Measurements from ENCODE around the gene LOC128125822.

Gene LOC128125822

DNA sequence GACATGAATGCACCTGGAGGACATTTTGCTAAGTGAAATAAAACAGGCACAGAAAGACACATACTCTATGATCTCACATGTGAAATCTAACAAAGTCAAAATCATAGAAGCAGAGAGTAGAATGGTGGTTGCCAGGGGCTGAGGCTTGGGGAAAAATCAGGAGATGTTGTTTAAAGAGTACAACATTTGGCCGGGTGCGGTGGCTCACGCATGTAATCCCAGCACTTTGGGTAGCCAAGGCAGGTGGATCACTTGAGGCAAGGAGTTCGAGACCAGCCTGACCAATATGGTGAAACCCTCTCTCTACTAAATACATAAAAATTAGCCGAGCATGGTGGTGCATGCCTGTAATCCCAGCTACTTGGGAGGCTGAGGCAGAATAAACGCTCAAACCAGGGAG, 26.0 kb upstream of the LOC128125822 start:
- no peaks in the 10 kb centered on the region for H4K20me1 ChIP-seq (replicated peaks; ENCODE audit: control insufficient read depth, extremely low read depth, insufficient read depth, low read length)
- POLR2A ChIA-PET: no interaction called here
- dilution Hi-C loops (cut with MboI; ENCODE audit: extremely low pct_ligation_motif_present, low sequenced_read_pairs) (no loop called here), intact Hi-C loops (cut with micrococcal nuclease) (no loop called here)
- CTCF ChIA-PET: no interaction called here
- no peaks in the 10 kb centered on the region for H3K27me3 ChIP-seq (ENCODE audit: control insufficient read depth in 2 of 2, insufficient read depth in 2 of 2, low read length in 2 of 2)
- TF ChIP-seq MYC (IDR thresholded peaks at IDR 0.05; ENCODE audit: low read depth, low read length) (no peak), JUN (IDR thresholded peaks at IDR 0.05; ENCODE audit: borderline replicate concordance, insufficient read depth, insufficient read length, low read depth) (no peak), MAX (IDR thresholded peaks at IDR 0.05; ENCODE audit: insufficient read depth, insufficient read length) (no peak)
- no peak overlapping the region for H3K27ac ChIP-seq (ENCODE audit: insufficient read depth, low read depth, low read length)
- H3K4me1 ChIP-seq (ENCODE audit: control insufficient read depth, extremely low read depth, insufficient read depth, low read length): no peaks in the 10 kb centered on the region
- no peaks in the 10 kb centered on the region for H3K9me1 ChIP-seq (replicated peaks; ENCODE audit: control insufficient read depth, extremely low read depth, insufficient read depth, low read length)
- no TSS peak for BruUV-seq (replicated peaks)
- H3K9ac ChIP-seq (replicated peaks; ENCODE audit: extremely low read depth, insufficient read depth, low read length): no peak overlapping the region
- no peak for DNase-seq (ENCODE audit: low read depth, low spot score)
- H3K36me3 ChIP-seq (ENCODE audit: control insufficient read depth in 2 of 2, extremely low read depth in 1 of 2, insufficient read depth in 2 of 2, low read length in 2 of 2): no peaks in the 10 kb centered on the region
- H2AFZ ChIP-seq (ENCODE audit: low read depth, low read length): no peak overlapping the region
- no peak overlapping the region for H3K4me2 ChIP-seq (ENCODE audit: insufficient read depth, low read length)
- FAIRE-seq: no peak
- no peaks in the 10 kb centered on the region for H3K79me2 ChIP-seq (ENCODE audit: control insufficient read depth, insufficient read depth, low read length)
- H3K9me3 ChIP-seq (replicated peaks; ENCODE audit: control insufficient read depth, insufficient read depth, low read length): no peaks in the 10 kb centered on the region
- no peak overlapping the region for H3K4me3 ChIP-seq (replicated peaks in 1 of 3; ENCODE audit: insufficient read depth in 1 of 3, low read depth in 1 of 3, low read length in 3 of 3)

DNA sequence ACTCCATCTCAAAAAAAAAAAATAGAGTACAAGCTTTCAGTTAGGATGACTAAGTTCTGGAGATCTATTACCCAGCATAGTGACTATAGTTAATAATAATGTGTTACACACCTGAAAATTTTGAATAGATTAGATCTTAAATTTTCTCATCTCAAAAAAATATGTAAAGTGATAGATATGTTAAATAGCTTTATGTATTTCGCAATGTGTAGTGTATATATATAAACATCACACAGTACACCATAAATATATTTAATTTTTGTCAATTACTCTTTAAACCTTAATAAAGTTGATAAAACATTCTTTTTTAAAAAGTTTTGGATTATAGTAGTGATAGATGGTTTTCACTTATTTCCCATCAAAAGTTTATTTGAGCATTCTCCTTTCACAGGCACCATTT, 25.6 kb upstream of the LOC128125822 start:
- H2AFZ ChIP-seq (ENCODE audit: low read depth, low read length): no peak overlapping the region
- no peaks in the 10 kb centered on the region for H3K27me3 ChIP-seq (ENCODE audit: control insufficient read depth in 2 of 2, insufficient read depth in 2 of 2, low read length in 2 of 2)
- no peak overlapping the region for H3K27ac ChIP-seq (ENCODE audit: insufficient read depth, low read depth, low read length)
- H3K9me3 ChIP-seq (replicated peaks; ENCODE audit: control insufficient read depth, insufficient read depth, low read length): no peaks in the 10 kb centered on the region
- no peaks in the 10 kb centered on the region for H3K36me3 ChIP-seq (ENCODE audit: control insufficient read depth in 2 of 2, extremely low read depth in 1 of 2, insufficient read depth in 2 of 2, low read length in 2 of 2)
- TF ChIP-seq POLR2A (IDR thresholded peaks at IDR 0.05; ENCODE audit: low read depth, low read length) (no peak), MYC (IDR thresholded peaks at IDR 0.05; ENCODE audit: low read depth, low read length) (no peak), EZH2 (IDR thresholded peaks at IDR 0.05; ENCODE audit: borderline replicate concordance, low read depth, low read length, severe bottlenecking) (no peak)
- no peaks in the 10 kb centered on the region for H3K4me1 ChIP-seq (ENCODE audit: control insufficient read depth, extremely low read depth, insufficient read depth, low read length)
- H4K20me1 ChIP-seq (replicated peaks; ENCODE audit: control insufficient read depth, extremely low read depth, insufficient read depth, low read length): no peaks in the 10 kb centered on the region
- H3K9me1 ChIP-seq (replicated peaks; ENCODE audit: control insufficient read depth, extremely low read depth, insufficient read depth, low read length): no peaks in the 10 kb centered on the region
- no peak overlapping the region for H3K4me3 ChIP-seq (replicated peaks in 1 of 3; ENCODE audit: insufficient read depth in 1 of 3, low read depth in 1 of 3, low read length in 3 of 3)
- no peak overlapping the region for H3K9ac ChIP-seq (replicated peaks; ENCODE audit: extremely low read depth, insufficient read depth, low read length)
- dilution Hi-C loops (cut with MboI; ENCODE audit: extremely low pct_ligation_motif_present, low sequenced_read_pairs): no loop called here
- ChIA-PET POLR2A (no interaction called here), CTCF (no interaction called here)
- DNase-seq (ENCODE audit: low read depth, low spot score): no peak
- no TSS peak for BruUV-seq (replicated peaks)
- no peaks in the 10 kb centered on the region for H3K79me2 ChIP-seq (ENCODE audit: control insufficient read depth, insufficient read depth, low read length)
- intact Hi-C loops (cut with micrococcal nuclease): no loop called here
- no peak overlapping the region for H3K4me2 ChIP-seq (ENCODE audit: insufficient read depth, low read length)
- no peak for FAIRE-seq

Data from endothelial cell of umbilical vein (primary cell).